ENCODE results near the gene MYO3B. TPM values are rescaled to one million over a fixed set of nuclear protein-coding genes. Genes with fewer than 3 reads are reported as not detected.

MYO3B gene
- total RNA-seq, 1 donor from 2014 or later: 0.05 TPM

GRCh38 chr2:170204298-170204951 is 26.5 kb downstream of the MYO3B start:
- Histone ChIP-seq H3K36me3 (no peaks in the 10 kb centered on the region), H3K9me3 (replicated peaks) (peaks cover 3% of the 10 kb centered on the region), H3K27ac (replicated peaks) (no peak overlapping the region), H3K4me3 (no peak overlapping the region), H3K27me3 (ENCODE audit: low read depth) (peaks cover 4% of the 10 kb centered on the region), H3K4me1 (no peaks in the 10 kb centered on the region)
- intact Hi-C loops (cut with micrococcal nuclease): no loop called here
- TF ChIP-seq, protein P1, sequence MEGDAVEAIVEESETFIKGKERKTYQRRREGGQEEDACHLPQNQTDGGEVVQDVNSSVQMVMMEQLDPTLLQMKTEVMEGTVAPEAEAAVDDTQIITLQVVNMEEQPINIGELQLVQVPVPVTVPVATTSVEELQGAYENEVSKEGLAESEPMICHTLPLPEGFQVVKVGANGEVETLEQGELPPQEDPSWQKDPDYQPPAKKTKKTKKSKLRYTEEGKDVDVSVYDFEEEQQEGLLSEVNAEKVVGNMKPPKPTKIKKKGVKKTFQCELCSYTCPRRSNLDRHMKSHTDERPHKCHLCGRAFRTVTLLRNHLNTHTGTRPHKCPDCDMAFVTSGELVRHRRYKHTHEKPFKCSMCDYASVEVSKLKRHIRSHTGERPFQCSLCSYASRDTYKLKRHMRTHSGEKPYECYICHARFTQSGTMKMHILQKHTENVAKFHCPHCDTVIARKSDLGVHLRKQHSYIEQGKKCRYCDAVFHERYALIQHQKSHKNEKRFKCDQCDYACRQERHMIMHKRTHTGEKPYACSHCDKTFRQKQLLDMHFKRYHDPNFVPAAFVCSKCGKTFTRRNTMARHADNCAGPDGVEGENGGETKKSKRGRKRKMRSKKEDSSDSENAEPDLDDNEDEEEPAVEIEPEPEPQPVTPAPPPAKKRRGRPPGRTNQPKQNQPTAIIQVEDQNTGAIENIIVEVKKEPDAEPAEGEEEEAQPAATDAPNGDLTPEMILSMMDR (IDR thresholded peaks at IDR 0.05; ENCODE audit: borderline replicate concordance): no peak
- no peak for DNase-seq

GRCh38 chr2:170206246-170206645 is 28.3 kb downstream of the MYO3B start:
- Histone ChIP-seq H3K36me3 (no peaks in the 10 kb centered on the region), H3K4me1 (no peaks in the 10 kb centered on the region), H3K27ac (replicated peaks) (no peak overlapping the region), H3K27me3 (ENCODE audit: low read depth) (no peaks in the 10 kb centered on the region), H3K4me3 (no peak overlapping the region), H3K9me3 (replicated peaks) (peaks cover 17% of the 10 kb centered on the region)
- TF ChIP-seq, protein P1 (IDR thresholded peaks at IDR 0.05; ENCODE audit: borderline replicate concordance): no peak
- no peak for DNase-seq
- intact Hi-C loops (cut with micrococcal nuclease): no loop called here

DNA sequence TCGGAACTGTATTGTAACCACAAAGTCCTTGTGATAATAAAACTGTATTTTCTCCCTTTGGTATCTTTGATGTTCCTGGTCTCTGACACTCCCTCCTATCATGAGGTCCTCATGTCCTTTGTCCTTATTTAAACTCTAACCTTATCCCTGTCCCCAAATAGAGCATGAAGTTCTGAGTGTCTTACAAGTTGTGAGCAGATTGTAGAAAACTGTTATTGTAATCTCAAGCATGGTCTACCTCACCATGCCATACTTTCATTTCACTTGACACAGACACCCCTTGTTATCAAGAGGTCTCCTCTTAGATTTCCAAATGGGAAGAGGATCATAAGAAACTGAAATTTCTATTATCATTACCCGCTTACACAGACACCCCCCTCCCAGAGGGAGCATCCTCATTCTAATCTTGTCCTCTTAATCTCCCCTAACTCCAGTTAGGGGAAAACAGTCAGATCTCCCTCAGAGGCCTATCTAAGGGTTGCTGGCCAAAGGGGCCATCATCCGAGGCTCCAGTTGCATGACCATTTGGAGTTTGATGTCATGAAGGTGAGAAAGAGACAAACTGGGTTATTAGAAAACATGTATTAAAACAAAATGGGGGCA is 29.0 kb downstream of the MYO3B start:
- DNase-seq: no peak
- H3K36me3 ChIP-seq: no peaks in the 10 kb centered on the region
- no peak overlapping the region for H3K27ac ChIP-seq (replicated peaks)
- intact Hi-C loops (cut with micrococcal nuclease): no loop called here
- H3K4me1 ChIP-seq: no peaks in the 10 kb centered on the region
- peaks cover 17% of the 10 kb centered on the region for H3K9me3 ChIP-seq (replicated peaks)
- H3K4me3 ChIP-seq: no peak overlapping the region
- TF ChIP-seq, protein P1 (IDR thresholded peaks at IDR 0.05; ENCODE audit: borderline replicate concordance): no peak
- no peaks in the 10 kb centered on the region for H3K27me3 ChIP-seq (ENCODE audit: low read depth)

DNA sequence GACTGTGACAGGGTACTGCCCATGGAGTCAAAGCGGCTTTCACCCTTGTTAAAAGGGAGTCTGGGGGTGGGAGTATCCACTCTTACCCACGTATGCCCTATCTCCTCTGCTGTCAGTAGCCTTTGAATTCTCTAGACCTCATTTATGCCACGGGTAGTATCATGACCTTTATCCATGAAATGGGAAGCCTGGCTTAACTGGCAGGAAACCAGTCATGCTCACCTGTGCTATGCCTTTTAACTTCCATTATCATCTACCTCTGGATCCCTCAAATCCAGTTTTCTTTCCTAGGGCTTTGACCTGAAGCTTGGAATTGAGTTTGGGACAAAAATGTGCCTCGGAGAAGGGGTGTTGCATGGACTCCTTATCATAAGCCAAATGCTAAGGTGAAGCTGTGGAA is 30.0 kb downstream of the MYO3B start:
- Histone ChIP-seq H3K4me3 (no peak overlapping the region), H3K36me3 (no peaks in the 10 kb centered on the region), H3K27me3 (ENCODE audit: low read depth) (no peaks in the 10 kb centered on the region), H3K9me3 (replicated peaks) (peaks cover 17% of the 10 kb centered on the region), H3K4me1 (peaks cover 3% of the 10 kb centered on the region), H3K27ac (replicated peaks) (no peak overlapping the region)
- DNase-seq: no peak
- intact Hi-C loops (cut with micrococcal nuclease): no loop called here
- TF ChIP-seq, protein P1 (IDR thresholded peaks at IDR 0.05; ENCODE audit: borderline replicate concordance): no peak

DNA sequence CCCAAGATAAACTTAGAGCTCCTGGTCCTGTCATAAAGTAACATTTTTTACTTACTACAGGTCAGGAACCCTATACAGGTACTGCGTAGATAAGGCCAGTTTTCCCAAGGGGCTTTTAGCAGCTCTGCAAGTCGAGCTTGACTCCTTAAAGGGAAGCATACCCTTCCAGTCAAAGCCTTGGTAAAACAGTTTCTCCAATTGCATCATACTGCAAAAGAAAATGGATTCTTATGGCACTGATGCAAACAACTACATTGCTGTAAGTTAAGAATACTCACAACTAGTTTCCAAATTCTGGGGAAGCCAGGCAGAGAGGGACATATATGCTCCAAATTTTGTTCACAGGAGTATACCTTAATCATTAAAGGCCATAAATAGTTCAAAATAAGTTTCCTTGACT is 31.0 kb downstream of the MYO3B start:
- H3K36me3 ChIP-seq: no peaks in the 10 kb centered on the region
- H3K27ac ChIP-seq (replicated peaks): no peak overlapping the region
- peaks cover 17% of the 10 kb centered on the region for H3K9me3 ChIP-seq (replicated peaks)
- no peaks in the 10 kb centered on the region for H3K27me3 ChIP-seq (ENCODE audit: low read depth)
- TF ChIP-seq, protein P1 (IDR thresholded peaks at IDR 0.05; ENCODE audit: borderline replicate concordance): no peak
- no peak for DNase-seq
- H3K4me3 ChIP-seq: no peak overlapping the region
- peaks cover 11% of the 10 kb centered on the region for H3K4me1 ChIP-seq
- intact Hi-C loops (cut with micrococcal nuclease): no loop called here
